Adipocyte (in vitro differentiated cells): ENCODE measurements around the gene SNX30.

ENCODE experiments used
- DNase-seq: peaks from one replicate; pipeline ENCODE4 v3.0.0-alpha.2; 2015; ENCODE audit warnings: low read depth
- H3K27me3 ChIP-seq: replicated peaks from 2 replicates; pipeline ENCODE4 v1.7.0; 2013; ENCODE audit warnings: mild to moderate bottlenecking, low read length, moderate library complexity; ENCODE audit not compliant: control insufficient read depth, insufficient read depth
- H3K36me3 ChIP-seq: 2 replicates; pipeline ENCODE4 v1.7.0; 2013; ENCODE audit warnings: low read length, mild to moderate bottlenecking, moderate library complexity; ENCODE audit not compliant: control insufficient read depth, insufficient read depth, severe bottlenecking
- H3K4me1 ChIP-seq: 2 replicates; pipeline ENCODE4 v1.7.0; 2013; ENCODE audit warnings: mild to moderate bottlenecking, low read length, moderate library complexity; ENCODE audit not compliant: control insufficient read depth, insufficient read depth
- H3K4me3 ChIP-seq: 2 replicates; pipeline ENCODE4 v1.7.0; 2013; ENCODE audit warnings: mild to moderate bottlenecking, low read length, moderate library complexity
- H3K9ac ChIP-seq: 2 replicates; pipeline ENCODE4 v1.7.0; 2013; ENCODE audit warnings: mild to moderate bottlenecking, low read length, moderate library complexity
- H3K9me3 ChIP-seq: 2 replicates; pipeline ENCODE4 v1.7.0; 2013; ENCODE audit warnings: mild to moderate bottlenecking, low read length, moderate library complexity; ENCODE audit not compliant: control insufficient read depth

The SNX30 gene

GRCh38 chr9:112765281-112765680 is 14.7 kb downstream of the SNX30 start:
- no peak for DNase-seq
- Histone ChIP-seq H3K27me3 (no peaks in the 10 kb centered on the region), H3K9me3 (no peaks in the 10 kb centered on the region), H3K9ac (no peak overlapping the region), H3K4me3 (no peak overlapping the region), H3K36me3 (no peaks in the 10 kb centered on the region), H3K4me1 (peaks cover 12% of the 10 kb centered on the region)

GRCh38 chr9:112771359-112772214 is 21.0 kb downstream of the SNX30 start:
- no peak for DNase-seq
- Histone ChIP-seq H3K36me3 (no peaks in the 10 kb centered on the region), H3K4me1 (peaks cover 8% of the 10 kb centered on the region), H3K9ac (no peak overlapping the region), H3K27me3 (no peaks in the 10 kb centered on the region), H3K9me3 (no peaks in the 10 kb centered on the region), H3K4me3 (no peak overlapping the region)

- Histone ChIP-seq H3K36me3 (no peaks in the 10 kb centered on the region), H3K9me3 (no peaks in the 10 kb centered on the region), H3K4me3 (no peak overlapping the region), H3K9ac (no peak overlapping the region), H3K27me3 (no peaks in the 10 kb centered on the region), H3K4me1 (peaks cover 8% of the 10 kb centered on the region)
- no peak for DNase-seq
Measured at GRCh38 chr9:112772215-112772509, 21.6 kb downstream of the SNX30 start.

- DNase-seq, result no peak
- H3K4me3 ChIP-seq, result no peak overlapping the region
Measured at GRCh38 chr9:112772551-112772950, 22.0 kb downstream of the SNX30 start.

GRCh38 chr9:112774006-112774996 is 23.7 kb downstream of the SNX30 start:
- Histone ChIP-seq H3K4me1 (peaks cover 8% of the 10 kb centered on the region), H3K9ac (no peak overlapping the region), H3K9me3 (no peaks in the 10 kb centered on the region), H3K36me3 (no peaks in the 10 kb centered on the region), H3K27me3 (no peaks in the 10 kb centered on the region), H3K4me3 (no peak overlapping the region)
- DNase-seq, result no peak

More at GRCh38 chr9:112772551-112772950, 22.0 kb downstream of the SNX30 start:
- peaks cover 8% of the 10 kb centered on the region for H3K4me1 ChIP-seq
- no peak overlapping the region for H3K9ac ChIP-seq
- H3K36me3 ChIP-seq, result no peaks in the 10 kb centered on the region
- H3K27me3 ChIP-seq, result no peaks in the 10 kb centered on the region
- no peaks in the 10 kb centered on the region for H3K9me3 ChIP-seq

- no peaks in the 10 kb centered on the region for H3K9me3 ChIP-seq
- no peak overlapping the region for H3K4me3 ChIP-seq
- no peaks in the 10 kb centered on the region for H3K27me3 ChIP-seq
- no peak overlapping the region for H3K9ac ChIP-seq
- no peak for DNase-seq
- peaks cover 13% of the 10 kb centered on the region for H3K4me1 ChIP-seq
- no peaks in the 10 kb centered on the region for H3K36me3 ChIP-seq
Measured at GRCh38 chr9:112777914-112778313, 27.4 kb downstream of the SNX30 start.

- Histone ChIP-seq H3K9ac (no peak overlapping the region), H3K4me1 (peaks cover 14% of the 10 kb centered on the region), H3K9me3 (no peaks in the 10 kb centered on the region), H3K36me3 (no peaks in the 10 kb centered on the region), H3K4me3 (no peak overlapping the region), H3K27me3 (no peaks in the 10 kb centered on the region)
- DNase-seq, result no peak
Measured at GRCh38 chr9:112780450-112781036, 30.0 kb downstream of the SNX30 start.

- H3K4me3 ChIP-seq, result no peak overlapping the region
- H3K4me1 ChIP-seq, result peaks cover 14% of the 10 kb centered on the region
- H3K9me3 ChIP-seq, result no peaks in the 10 kb centered on the region
- no peak overlapping the region for H3K9ac ChIP-seq
- H3K27me3 ChIP-seq, result no peaks in the 10 kb centered on the region
- DNase-seq, result no peak
- no peaks in the 10 kb centered on the region for H3K36me3 ChIP-seq
Measured at GRCh38 chr9:112782218-112782617, 31.7 kb downstream of the SNX30 start.

GRCh38 chr9:112783551-112783954 is 33.0 kb downstream of the SNX30 start:
- peaks cover 14% of the 10 kb centered on the region for H3K4me1 ChIP-seq
- H3K9me3 ChIP-seq, result no peaks in the 10 kb centered on the region
- H3K27me3 ChIP-seq, result no peaks in the 10 kb centered on the region
- no peaks in the 10 kb centered on the region for H3K36me3 ChIP-seq
- H3K9ac ChIP-seq, result no peak overlapping the region
- DNase-seq, result no peak
- H3K4me3 ChIP-seq, result no peak overlapping the region

- Histone ChIP-seq H3K27me3 (no peaks in the 10 kb centered on the region), H3K9me3 (no peaks in the 10 kb centered on the region), H3K36me3 (no peaks in the 10 kb centered on the region), H3K9ac (no peak overlapping the region), H3K4me1 (peaks cover 17% of the 10 kb centered on the region), H3K4me3 (no peak overlapping the region)
- no peak for DNase-seq
Measured at GRCh38 chr9:112784020-112784785, 33.6 kb downstream of the SNX30 start.
